NB4 (cell line): ENCODE measurements around the gene PEDS1.

Experiments used
- DNase-seq: peaks from one replicate; pipeline ENCODE4 v3.0.0; 2010; ENCODE audit warnings: low read depth
- H3K4me3 ChIP-seq: one replicate; pipeline ENCODE4 v1.5.1; 2011; ENCODE audit warnings: mild to moderate bottlenecking, low read depth, low read length, moderate library complexity
- CTCF ChIP-seq: IDR thresholded peaks from one replicate; pipeline ENCODE4 v1.5.1; 2012; ENCODE audit warnings: low read depth, low read length
- MAX ChIP-seq: IDR thresholded peaks from 2 replicates; pipeline ENCODE4 v1.6.1; 2011; ENCODE audit warnings: low read depth, low read length
- MYC ChIP-seq: IDR thresholded peaks from 2 replicates; pipeline ENCODE4 v1.6.1; 2011; ENCODE audit warnings: low read depth, low read length
- POLR2A ChIP-seq: IDR thresholded peaks from 2 replicates; pipeline ENCODE4 v1.6.1; 2011; ENCODE audit warnings: mild to moderate bottlenecking; ENCODE audit not compliant: insufficient read length; ENCODE audit errors: extremely low read depth

The PEDS1 gene

GRCh38 chr20:50146214-50146613 lies 7.3 kb downstream of the PEDS1 start:
- no peak for TF ChIP-seq POLR2A
- no peak for TF ChIP-seq CTCF
- TF ChIP-seq MYC, result no peak
- TF ChIP-seq MAX, result no peak
- DNase-seq, result no peak
- peak overlapping the region; percentile 44 for H3K4me3 ChIP-seq

- no peak for TF ChIP-seq POLR2A
- no peak for TF ChIP-seq MAX
- no peak for TF ChIP-seq CTCF
- TF ChIP-seq MYC, result no peak
- no peak for DNase-seq
- H3K4me3 ChIP-seq, result no peak overlapping the region
These were observed 8.0 kb downstream of the PEDS1 start for GRCh38 chr20:50145566-50145965.

GRCh38 chr20:50144362-50144761 lies 9.2 kb downstream of the PEDS1 start:
- TF ChIP-seq MYC (0 out of 2 replicates have a peak, but pooled peaks have one; percentile 16), POLR2A (no peak)
- DNase-seq, result peak; percentile 91
- no peak overlapping the region for H3K4me3 ChIP-seq

- no peak overlapping the region for H3K4me3 ChIP-seq
- no peak for DNase-seq
- TF ChIP-seq MAX (no peak), POLR2A (no peak), MYC (no peak), CTCF (no peak)
These were observed 10.7 kb downstream of the PEDS1 start for GRCh38 chr20:50142812-50143211.

- TF ChIP-seq MAX (no peak), MYC (no peak), CTCF (no peak), POLR2A (no peak)
- no peak for DNase-seq
- H3K4me3 ChIP-seq, result no peak overlapping the region
These were observed 11.5 kb downstream of the PEDS1 start for GRCh38 chr20:50141811-50142561.

- H3K4me3 ChIP-seq, result no peak overlapping the region
- TF ChIP-seq MAX, result no peak
- TF ChIP-seq CTCF, result no peak
- TF ChIP-seq MYC, result no peak
- TF ChIP-seq POLR2A, result no peak
- DNase-seq, result no peak
These were observed 12.4 kb downstream of the PEDS1 start for GRCh38 chr20:50141018-50141675.
